Left lobe of liver (tissue), 2 donors: Measurements from ENCODE around the gene PYGL. TPM values are rescaled to one million over a fixed set of nuclear protein-coding genes. Genes with fewer than 3 reads are reported as not detected.
"Not testable (repeated sequence)": the region's sequence is repeated elsewhere in the genome, so short reads cannot be mapped to it uniquely, and the experiment has no call there.

Experiments
- ATAC-seq: fragments of 200-7000 bp; cut with Tn5 transposase; one replicate; pipeline ENCODE4 v1.9.1; 2020; ENCODE audit warnings: mild to moderate bottlenecking, moderate library complexity
- DNase-seq: peaks from one replicate; pipeline ENCODE4 v3.0.0-alpha.2; 2020; ENCODE audit warnings: low spot score
- total RNA-seq: library from RNA; stranded (reverse); gene quantifications from one replicate; pipeline ENCODE4 v1.2.1, GENCODE V29; 2021
- donor health status: DM: no; HTN: no; CAD: no; lungs with moderate emphysema.
- donor health status: DM: no; HTN: yes; CAD: no.

PYGL gene
- total RNA-seq = 99.1 TPM

- ATAC-seq (peak; percentile 88), DNase-seq (peak; percentile 90)
Observed at GRCh38 chr14:50943943-50944646, at the start of gene PYGL. Gene PYGL (minus strand): TSS chr14:50944483. CDS start chr14:50944403, 80 bp downstream.

- no peak for DNase-seq
- ATAC-seq = no peak
Observed at GRCh38 chr14:50985859-50986331, 41.6 kb upstream of the PYGL start.

- ATAC-seq = no peak
- no peak for DNase-seq
Observed at GRCh38 chr14:50985124-50985858, 41.0 kb upstream of the PYGL start.

- no peak for DNase-seq
- ATAC-seq = no peak
Observed at GRCh38 chr14:50984036-50984710, 39.9 kb upstream of the PYGL start.

GRCh38 chr14:50979941-50980850 lies 35.9 kb upstream of the PYGL start:
- DNase-seq (no peak), ATAC-seq (no peak)

GRCh38 chr14:50978888-50979287 lies 34.6 kb upstream of the PYGL start:
- ATAC-seq = no peak

GRCh38 chr14:50978529-50978871 lies 34.2 kb upstream of the PYGL start:
- ATAC-seq = no peak

More at GRCh38 chr14:50978888-50979287, 34.6 kb upstream of the PYGL start:
- DNase-seq = no peak

GRCh38 chr14:50977863-50978528 lies 33.7 kb upstream of the PYGL start:
- ATAC-seq (no peak), DNase-seq (no peak)

More at GRCh38 chr14:50978529-50978871, 34.2 kb upstream of the PYGL start:
- no peak for DNase-seq

GRCh38 chr14:50974118-50974517 lies 29.8 kb upstream of the PYGL start:
- ATAC-seq (peak; percentile 23), DNase-seq (no peak)

- DNase-seq (no peak), ATAC-seq (no peak)
Observed at GRCh38 chr14:50972734-50973133, 28.5 kb upstream of the PYGL start.

- no peak for DNase-seq
- ATAC-seq = no peak
Observed at GRCh38 chr14:50970886-50971781, 26.9 kb upstream of the PYGL start.

GRCh38 chr14:50967790-50968189 lies 23.5 kb upstream of the PYGL start:
- ATAC-seq (peak; percentile 42), DNase-seq (no peak)

- ATAC-seq (no peak), DNase-seq (no peak)
Observed at GRCh38 chr14:50967103-50967502, 22.8 kb upstream of the PYGL start.

- no peak for DNase-seq
- ATAC-seq = no peak
Observed at GRCh38 chr14:50964683-50965390, 20.6 kb upstream of the PYGL start.

GRCh38 chr14:50963919-50964318 lies 19.6 kb upstream of the PYGL start:
- DNase-seq (no peak), ATAC-seq (no peak)

GRCh38 chr14:50961605-50962221 lies 17.4 kb upstream of the PYGL start:
- DNase-seq (no peak), ATAC-seq (no peak)

- ATAC-seq = no peak
Observed at GRCh38 chr14:50957296-50957695, 13.0 kb upstream of the PYGL start.

GRCh38 chr14:50956421-50956820 lies 12.1 kb upstream of the PYGL start:
- not testable (repeated sequence) for ATAC-seq, DNase-seq

More at GRCh38 chr14:50957296-50957695, 13.0 kb upstream of the PYGL start:
- no peak for DNase-seq
